Aorta (tissue), 5 donors: Measurements from ENCODE around the gene COP1. TPM values are rescaled to one million over a fixed set of nuclear protein-coding genes. Genes with fewer than 3 reads are reported as not detected.

ENCODE experiments used
- ATAC-seq: fragments of 200-7000 bp; cut with Tn5 transposase; one replicate; pipeline ENCODE4 v1.9.1; 2022; ENCODE audit warnings: moderate library complexity; ENCODE audit not compliant: low FRiP score
- DNase-seq, 2 donors: peaks; one replicate each; pipeline ENCODE4 v3.0.0-alpha.2; 2020
- H3K27ac ChIP-seq, 2 donors: one replicate each; pipeline ENCODE4 v1.5.1; 2013; ENCODE audit warnings: low read length in 2 of 2, mild to moderate bottlenecking in 2 of 2, moderate library complexity in 2 of 2, control low read depth in 1 of 2, inconsistent platforms in 1 of 2, low read depth in 1 of 2
- H3K27me3 ChIP-seq, 2 donors: one replicate each; pipeline ENCODE4 v1.6.1; 2013; ENCODE audit warnings: control low read depth in 1 of 2, low read length in 1 of 2, mild to moderate bottlenecking in 1 of 2, moderate library complexity in 1 of 2; ENCODE audit not compliant: insufficient read depth in 2 of 2, control insufficient read depth in 1 of 2
- H3K36me3 ChIP-seq, 2 donors: one replicate each; pipeline ENCODE4 v1.6.1; 2013; ENCODE audit warnings: control low read depth in 1 of 2, low read length in 1 of 2, mild to moderate bottlenecking in 1 of 2; ENCODE audit not compliant: insufficient read depth in 2 of 2, control insufficient read depth in 1 of 2
- H3K4me1 ChIP-seq, 2 donors: one replicate each; pipeline ENCODE4 v1.6.1; 2013; ENCODE audit warnings: low read length in 2 of 2, control low read depth in 1 of 2, mild to moderate bottlenecking in 1 of 2, moderate library complexity in 1 of 2; ENCODE audit not compliant: insufficient read depth in 2 of 2, control insufficient read depth in 1 of 2
- H3K4me3 ChIP-seq, 2 donors: one replicate each; pipeline ENCODE4 v1.5.1; 2013; ENCODE audit warnings: low read length in 2 of 2, control low read depth in 1 of 2, mild to moderate bottlenecking in 1 of 2
- H3K9me3 ChIP-seq: one replicate; pipeline ENCODE4 v1.6.1; 2013; ENCODE audit warnings: mild to moderate bottlenecking, low read length; ENCODE audit not compliant: control insufficient read depth
- WGBS, 2 donors: extraction: QIAGEN DNeasy Blood & Tissue Kit; methylation state at CpG; one replicate each; pipeline ENCODE4 v1.1.7; 2013; 5-methylcytosine and 5-hydroxymethylcytosine counted together
- intact Hi-C, 2 donors: fragments of 100-400 bp; cut with DNase I; formaldehyde crosslinking; loops; one replicate each; pipeline versions ENCODE4 v1.14.2 to v1.15.0; 2022
- polyA plus RNA-seq, 2 donors: library from polyadenylated mRNA; stranded (reverse); fragments of 200-250 nt; gene quantifications; one replicate each; pipeline ENCODE4 v1.2.3, GENCODE V29; 2013
- total RNA-seq, 2 donors: library from RNA; stranded (reverse); fragmentation: NEBNext Ultra II Directional; extraction: Animal tissue kit (Norgen Biotek cat#: 25700); gene quantifications; one replicate each; pipeline ENCODE4 v1.2.1, GENCODE V29; 2021
- donor health status: healthy with polysubstance abuse.
- donor health status: Bipolar disorder and iron deficiency.
- donor health status: DM: no; HTN: no; CAD: no.
- donor health status: DM: no; HTN: no; CAD: no.
- donor health status: DM: yes; HTN: yes; CAD: no.

The COP1 gene
- total and polyA plus RNA-seq, 4 donors: 30.4 to 54.2 (median 37.8) TPM

DNA sequence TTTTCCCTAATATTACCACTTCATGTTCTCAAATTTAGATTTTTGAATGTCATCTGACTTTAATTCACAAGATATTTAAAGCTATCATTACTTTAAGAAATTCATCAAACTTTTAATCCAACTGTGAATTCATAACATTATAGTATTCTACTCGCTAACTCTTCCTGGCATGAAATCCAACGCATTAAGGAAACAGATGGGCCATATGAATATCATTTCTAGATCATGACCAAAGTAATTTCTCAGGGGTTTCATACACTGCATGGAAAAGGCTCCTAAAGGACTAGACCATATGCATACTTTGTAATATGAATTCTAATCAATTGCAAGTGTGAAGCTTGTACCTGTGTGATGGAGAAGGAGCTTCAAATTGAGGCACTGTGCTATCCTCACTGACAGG is 72.4 kb downstream of the COP1 start:
- WGBS, 2 donors: 49 to 95% methylated on average over 2 of the region's 2 CpGs

DNA sequence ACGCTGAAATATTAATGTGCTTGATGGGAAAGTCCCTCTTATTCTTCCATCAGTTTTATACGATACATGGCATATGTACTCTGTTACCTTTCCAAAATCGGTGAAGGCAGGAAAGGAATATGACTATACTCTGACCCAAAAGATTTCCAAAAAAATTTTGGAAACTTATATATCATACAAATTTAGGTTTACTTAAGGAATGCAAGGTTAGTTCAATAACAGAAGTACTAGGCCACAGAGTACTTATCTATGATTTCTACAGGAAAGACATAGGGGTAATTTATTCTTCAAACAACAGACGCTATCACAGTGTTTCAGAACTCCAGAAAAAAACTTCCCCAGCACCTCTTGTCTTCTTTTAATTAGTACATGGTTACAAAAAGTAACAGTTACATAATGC is 84.8 kb downstream of the COP1 start:
- Histone ChIP-seq H3K4me1 (no peaks in the 10 kb centered on the region), H3K27ac (no peak overlapping the region), H3K9me3 (no peaks in the 10 kb centered on the region), H3K4me3 (no peak overlapping the region), H3K27me3 (no peaks in the 10 kb centered on the region), H3K36me3 (no peaks in the 10 kb centered on the region)
- intact Hi-C loops: no loop called here
- ATAC-seq: no peak
- DNase-seq: no peak
- WGBS, 2 donors: 97 to 99% methylated on average over 4 of the region's 4 CpGs

More for the DNA sequence above, 72.4 kb downstream of the COP1 start:
- intact Hi-C loops: no loop called here
- Histone ChIP-seq H3K27me3 (no peaks in the 10 kb centered on the region), H3K36me3 (peaks cover 0 to 1% of the 10 kb centered on the region in 2 donors), H3K4me3 (no peak overlapping the region), H3K4me1 (no peaks in the 10 kb centered on the region), H3K27ac (no peak overlapping the region), H3K9me3 (no peaks in the 10 kb centered on the region)
- DNase-seq (no peak), ATAC-seq (no peak)

DNA sequence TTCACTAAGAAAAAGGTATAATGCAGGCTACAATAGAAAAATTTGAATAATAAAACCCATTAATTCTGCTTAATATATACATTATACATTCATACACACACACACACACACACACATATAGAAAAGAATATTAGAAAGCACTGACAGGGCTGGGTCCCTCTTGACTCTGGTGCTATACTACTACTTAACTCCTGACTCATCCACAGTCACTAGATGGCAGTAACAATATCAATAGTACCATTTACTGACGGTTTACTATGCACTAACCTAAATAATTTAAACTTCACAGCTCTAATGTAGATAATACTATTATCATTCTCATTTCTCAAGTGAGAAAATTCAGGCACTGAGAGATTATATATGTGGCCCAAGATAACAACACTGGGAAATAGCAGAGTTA is 87.5 kb downstream of the COP1 start:
- Histone ChIP-seq H3K27me3 (no peaks in the 10 kb centered on the region), H3K36me3 (no peaks in the 10 kb centered on the region), H3K9me3 (no peaks in the 10 kb centered on the region), H3K4me3 (no peak overlapping the region), H3K4me1 (no peaks in the 10 kb centered on the region), H3K27ac (no peak overlapping the region)
- intact Hi-C loops: no loop called here
- DNase-seq: no peak
- ATAC-seq: no peak
- 26 to 50% methylated on average over 1 of the region's 1 CpG for WGBS, 2 donors

DNA sequence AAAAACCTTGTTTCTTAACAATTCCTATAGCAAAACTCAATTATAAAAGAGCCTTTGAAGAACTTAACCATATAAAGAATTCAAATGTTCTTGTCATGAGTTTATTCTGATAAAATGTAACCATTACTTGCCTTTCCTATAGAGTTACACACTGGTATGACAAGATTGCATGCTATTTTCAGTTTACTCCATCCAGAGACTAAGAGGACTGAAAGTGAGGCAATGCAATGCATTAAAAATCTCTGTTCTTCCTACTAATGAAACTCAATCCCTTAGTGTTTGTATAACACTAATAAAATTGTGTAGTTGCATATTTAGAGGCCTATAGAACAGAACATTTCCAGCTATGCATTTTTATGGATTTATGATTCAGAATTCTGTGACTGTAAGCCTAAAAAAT is 88.1 kb downstream of the COP1 start:
- no peak overlapping the region for H3K4me3 ChIP-seq
- DNase-seq (no peak), ATAC-seq (no peak)
- H3K4me1 ChIP-seq: no peaks in the 10 kb centered on the region
- no peaks in the 10 kb centered on the region for H3K27me3 ChIP-seq
- no peak overlapping the region for H3K27ac ChIP-seq
- no peaks in the 10 kb centered on the region for H3K9me3 ChIP-seq
- intact Hi-C loops: no loop called here
- no peaks in the 10 kb centered on the region for H3K36me3 ChIP-seq

DNA sequence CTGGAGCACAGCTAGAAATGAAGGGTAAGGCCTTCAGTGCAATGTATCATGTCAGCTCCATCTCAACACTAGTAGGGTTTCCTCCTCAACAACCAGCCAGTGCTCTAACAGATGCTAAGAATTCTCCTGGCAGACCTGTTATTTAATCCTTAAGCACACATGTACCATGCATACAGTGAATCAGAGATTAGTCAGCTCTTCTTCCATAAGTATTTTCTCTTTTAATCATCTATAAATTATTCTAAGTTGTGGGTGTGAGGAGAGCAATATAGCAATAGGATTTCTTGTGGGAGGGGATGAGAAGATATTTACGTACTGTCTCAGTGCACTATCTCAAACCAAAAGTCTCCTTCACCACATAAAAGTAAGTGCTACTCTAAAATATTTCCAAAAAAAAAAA is 95.3 kb downstream of the COP1 start:
- Histone ChIP-seq H3K27me3 (no peaks in the 10 kb centered on the region), H3K9me3 (no peaks in the 10 kb centered on the region), H3K4me1 (no peaks in the 10 kb centered on the region), H3K36me3 (no peaks in the 10 kb centered on the region), H3K27ac (no peak overlapping the region), H3K4me3 (no peak overlapping the region)
- DNase-seq (no peak), ATAC-seq (no peak)
- intact Hi-C loops: no loop called here
- 95 to 99% methylated on average over 1 of the region's 1 CpG for WGBS, 2 donors

DNA sequence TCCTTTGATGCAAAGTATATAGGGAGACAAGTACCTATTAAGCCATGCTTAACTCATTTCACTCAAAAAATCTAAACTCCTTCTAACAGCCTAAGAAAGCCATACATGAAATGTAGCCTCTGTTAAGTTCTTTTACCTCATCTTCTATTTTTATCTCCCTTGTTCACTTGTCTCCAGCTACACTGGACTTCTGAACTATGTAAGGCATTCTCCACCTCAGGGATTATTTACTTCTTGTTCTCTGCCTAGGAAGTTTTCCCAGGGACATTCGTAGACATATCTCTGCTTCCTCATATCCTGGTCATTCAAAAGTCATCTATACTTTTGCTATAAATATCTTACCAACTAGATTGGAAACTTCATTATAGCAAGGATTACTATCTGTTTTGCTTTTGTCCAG is 96.9 kb downstream of the COP1 start:
- Histone ChIP-seq H3K27ac (no peak overlapping the region), H3K4me3 (no peak overlapping the region), H3K9me3 (no peaks in the 10 kb centered on the region), H3K36me3 (no peaks in the 10 kb centered on the region), H3K27me3 (no peaks in the 10 kb centered on the region), H3K4me1 (no peaks in the 10 kb centered on the region)
- 4% methylated on average over 1 of the region's 1 CpG for WGBS, 2 donors
- intact Hi-C loops: no loop called here
- no peak for ATAC-seq
- DNase-seq: no peak

DNA sequence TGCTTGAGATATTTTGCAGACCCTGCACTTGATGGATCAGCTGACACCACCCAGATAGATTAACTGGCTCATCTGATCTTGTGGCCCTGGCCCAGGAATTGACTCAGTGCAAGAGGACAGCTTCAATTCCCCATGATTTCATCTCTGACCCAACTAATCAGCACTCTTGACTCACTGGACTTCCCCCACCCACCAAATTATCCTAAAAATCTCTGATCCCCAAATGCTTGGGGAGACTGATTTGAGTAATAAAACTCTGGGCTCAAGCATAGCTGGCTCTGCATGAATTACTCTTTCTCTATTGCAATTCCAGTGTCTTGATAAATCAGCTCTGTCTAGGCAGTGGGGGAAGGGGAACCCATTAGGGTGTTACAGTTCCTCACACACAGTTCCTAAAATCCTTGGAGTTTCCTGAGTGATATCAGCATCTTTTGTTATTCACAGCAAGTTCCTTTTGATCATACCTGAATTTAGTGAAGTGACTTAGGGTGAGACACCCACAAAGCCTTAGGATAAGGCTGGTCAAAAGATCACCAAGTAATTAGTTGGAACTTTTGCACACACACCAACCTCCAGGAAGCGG is 104.2 kb downstream of the COP1 start:
- intact Hi-C loops: no loop called here
- H3K9me3 ChIP-seq: peaks cover 2% of the 10 kb centered on the region
- H3K27me3 ChIP-seq: no peaks in the 10 kb centered on the region
- H3K36me3 ChIP-seq: peaks cover 0 to 5% of the 10 kb centered on the region in 2 donors
- ATAC-seq (no peak), DNase-seq (no peak)
- no peaks in the 10 kb centered on the region for H3K4me1 ChIP-seq
- WGBS, 2 donors: 96 to 99% methylated on average over 1 of the region's 1 CpG
- no peak overlapping the region for H3K27ac ChIP-seq
- no peak overlapping the region for H3K4me3 ChIP-seq

DNA sequence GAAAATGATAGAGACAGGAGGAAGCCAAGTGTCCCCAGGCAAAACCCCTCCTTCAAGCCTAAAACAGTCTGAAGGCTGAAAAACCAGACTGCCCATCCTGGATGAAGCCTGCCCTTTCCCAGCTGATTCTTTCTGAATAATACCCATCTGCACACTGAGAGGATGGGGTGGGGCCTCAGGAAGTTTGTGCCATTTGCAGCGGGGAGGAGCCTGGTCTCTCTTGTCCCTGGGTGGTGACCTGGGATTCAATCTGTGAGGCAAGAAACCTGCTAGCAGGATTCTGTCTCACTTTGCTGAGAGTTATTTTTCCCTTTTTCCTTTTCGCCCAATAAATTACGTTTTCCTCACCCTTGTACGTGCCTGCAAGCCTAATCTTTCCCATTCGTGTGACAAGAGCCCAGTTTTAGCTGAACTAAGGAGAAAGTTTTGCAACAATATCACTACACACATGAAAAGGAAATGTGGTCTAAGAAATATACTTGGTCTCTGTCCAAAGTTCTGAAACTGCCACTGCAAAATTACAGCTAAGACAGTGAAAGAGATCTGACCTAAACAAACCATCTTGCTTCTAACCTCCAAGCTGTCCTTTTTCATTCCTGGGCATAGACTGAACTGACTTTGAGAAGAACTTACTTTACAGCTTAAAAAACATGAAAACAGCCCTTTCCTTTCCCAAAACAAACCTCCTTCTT is 105.0 kb downstream of the COP1 start:
- Histone ChIP-seq H3K4me1 (no peaks in the 10 kb centered on the region), H3K27ac (no peak overlapping the region), H3K27me3 (no peaks in the 10 kb centered on the region), H3K4me3 (no peak overlapping the region), H3K36me3 (peaks cover 0 to 5% of the 10 kb centered on the region in 2 donors), H3K9me3 (peaks cover 2% of the 10 kb centered on the region)
- intact Hi-C loops: no loop called here
- no peak for DNase-seq
- 78 to 79% methylated on average over 5 of the region's 5 CpGs for WGBS, 2 donors
- no peak for ATAC-seq

DNA sequence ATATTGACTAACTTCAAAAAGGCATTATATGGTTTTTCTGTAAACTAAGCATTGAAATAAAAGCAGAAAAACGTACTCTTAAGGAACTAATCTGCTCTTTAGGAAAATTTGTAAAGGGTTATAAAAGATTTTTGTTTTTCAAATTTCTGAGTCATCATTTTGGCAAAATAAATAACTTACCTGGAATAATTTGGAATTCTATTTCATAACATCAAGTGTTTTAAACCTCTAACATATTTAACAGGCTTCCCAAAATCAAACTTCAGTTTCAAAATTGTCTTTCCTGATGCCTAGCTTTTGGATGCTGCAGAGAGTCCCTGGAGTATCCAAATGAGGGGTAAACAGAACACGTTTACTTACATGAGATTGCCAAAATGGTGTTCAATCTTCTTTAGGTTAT is 108.5 kb downstream of the COP1 start:
- intact Hi-C loops: no loop called here
- Histone ChIP-seq H3K4me1 (no peaks in the 10 kb centered on the region), H3K27ac (no peak overlapping the region), H3K27me3 (no peaks in the 10 kb centered on the region), H3K4me3 (no peak overlapping the region), H3K9me3 (peaks cover 2% of the 10 kb centered on the region), H3K36me3 (peaks cover 0 to 5% of the 10 kb centered on the region in 2 donors)
- 97 to 98% methylated on average over 2 of the region's 2 CpGs for WGBS, 2 donors
- no peak for DNase-seq
- ATAC-seq: no peak
